AG04449 (cell line): Measurements from ENCODE around the gene AFF3.

Source experiments
- CTCF ChIA-PET: fragments of 350-600 bp; formaldehyde crosslinking; extraction: SDS; loops from one replicate; lab custom pipeline; 2021; ENCODE audit warnings: antibody characterized with exemption; lab: Yijun Ruan, JAX
- POLR2A ChIA-PET: fragments of 400-600, 350-600 bp; formaldehyde crosslinking; extraction: SDS; loops from one replicate; lab custom pipeline; 2020; ENCODE audit warnings: antibody characterized with exemption, inconsistent platforms; lab: Yijun Ruan, JAX
- DNase-seq: peaks from one replicate; pipeline ENCODE4 v3.0.0-alpha.2; 2010; ENCODE audit warnings: low read depth, low spot score
- H3K4me3 ChIP-seq: 2 replicates; pipeline ENCODE4 v1.5.1; 2011; ENCODE audit warnings: low read depth, mild to moderate bottlenecking, control low read depth, low read length
- CTCF ChIP-seq: IDR thresholded peaks from one replicate; pipeline ENCODE4 v1.5.1; 2011; ENCODE audit warnings: mild to moderate bottlenecking, moderate library complexity, low read length, control low read depth, inconsistent platforms; ENCODE audit not compliant: insufficient read depth; ENCODE audit errors: missing control alignments

The AFF3 gene

GRCh38 chr2:99572373-99573164 lies 569.8 kb downstream of the AFF3 start:
- DNase-seq = no peak
- H3K4me3 ChIP-seq = no peak overlapping the region
- no peak for TF ChIP-seq CTCF
- POLR2A ChIA-PET = interaction anchor here (0.5 kb wide), 1 partner anchor 16 kb away, joined by 3 read pairs; no protein-coding TSS in a partner anchor
- CTCF ChIA-PET = interaction anchor here (0.7 to 3.1 kb wide), 7 partner anchors 12 to 690 kb away, joined by 3 to 18 read pairs (median 3); no protein-coding TSS in a partner anchor

- no peak for DNase-seq
Observed at GRCh38 chr2:99571954-99572353, 570.4 kb downstream of the AFF3 start.

GRCh38 chr2:99571533-99571932 lies 570.9 kb downstream of the AFF3 start:
- H3K4me3 ChIP-seq = no peak overlapping the region
- no peak for TF ChIP-seq CTCF
- DNase-seq = no peak
- ChIA-PET CTCF (interaction anchor here (0.7 to 3.1 kb wide), 5 partner anchors 12 to 691 kb away, joined by 3 to 18 read pairs (median 3); no protein-coding TSS in a partner anchor), POLR2A (no interaction called here)

More at GRCh38 chr2:99571954-99572353, 570.4 kb downstream of the AFF3 start:
- CTCF ChIA-PET = interaction anchor here (0.7 to 3.1 kb wide), 4 partner anchors 13 to 691 kb away, joined by 3 to 18 read pairs (median 4); no protein-coding TSS in a partner anchor
- TF ChIP-seq CTCF = no peak
- POLR2A ChIA-PET = no interaction called here
- no peak overlapping the region for H3K4me3 ChIP-seq

GRCh38 chr2:99571021-99571420 lies 571.4 kb downstream of the AFF3 start:
- DNase-seq = no peak
- CTCF ChIA-PET = interaction anchor here (1.1 to 3.1 kb wide), 3 partner anchors 12 to 691 kb away, joined by 3 to 18 read pairs (median 4); no protein-coding TSS in a partner anchor
- POLR2A ChIA-PET = no interaction called here
- no peak overlapping the region for H3K4me3 ChIP-seq
- no peak for TF ChIP-seq CTCF

- H3K4me3 ChIP-seq = no peak overlapping the region
- DNase-seq = no peak
- CTCF ChIA-PET = no interaction called here
- POLR2A ChIA-PET = no interaction called here
- TF ChIP-seq CTCF = no peak
Observed at GRCh38 chr2:99569386-99569785, 573.0 kb downstream of the AFF3 start.

- DNase-seq = no peak
- ChIA-PET CTCF (interaction anchor here (1.0 to 1.8 kb wide), 4 partner anchors 160 to 697 kb away, joined by 3 to 6 read pairs (median 4); no protein-coding TSS in a partner anchor), POLR2A (no interaction called here)
- H3K4me3 ChIP-seq = no peak overlapping the region
- TF ChIP-seq CTCF = no peak
Observed at GRCh38 chr2:99565227-99565626, 577.2 kb downstream of the AFF3 start.
